Measurements from ENCODE around the gene LTA. TPM values are rescaled to one million over a fixed set of nuclear protein-coding genes. Genes with fewer than 3 reads are reported as not detected.
A peak's percentile ranks its signal among the peaks of the same experiment; 100 is the strongest.

The LTA gene
- total RNA-seq, 1 experiment from 2014 or later, result not detected

DNA sequence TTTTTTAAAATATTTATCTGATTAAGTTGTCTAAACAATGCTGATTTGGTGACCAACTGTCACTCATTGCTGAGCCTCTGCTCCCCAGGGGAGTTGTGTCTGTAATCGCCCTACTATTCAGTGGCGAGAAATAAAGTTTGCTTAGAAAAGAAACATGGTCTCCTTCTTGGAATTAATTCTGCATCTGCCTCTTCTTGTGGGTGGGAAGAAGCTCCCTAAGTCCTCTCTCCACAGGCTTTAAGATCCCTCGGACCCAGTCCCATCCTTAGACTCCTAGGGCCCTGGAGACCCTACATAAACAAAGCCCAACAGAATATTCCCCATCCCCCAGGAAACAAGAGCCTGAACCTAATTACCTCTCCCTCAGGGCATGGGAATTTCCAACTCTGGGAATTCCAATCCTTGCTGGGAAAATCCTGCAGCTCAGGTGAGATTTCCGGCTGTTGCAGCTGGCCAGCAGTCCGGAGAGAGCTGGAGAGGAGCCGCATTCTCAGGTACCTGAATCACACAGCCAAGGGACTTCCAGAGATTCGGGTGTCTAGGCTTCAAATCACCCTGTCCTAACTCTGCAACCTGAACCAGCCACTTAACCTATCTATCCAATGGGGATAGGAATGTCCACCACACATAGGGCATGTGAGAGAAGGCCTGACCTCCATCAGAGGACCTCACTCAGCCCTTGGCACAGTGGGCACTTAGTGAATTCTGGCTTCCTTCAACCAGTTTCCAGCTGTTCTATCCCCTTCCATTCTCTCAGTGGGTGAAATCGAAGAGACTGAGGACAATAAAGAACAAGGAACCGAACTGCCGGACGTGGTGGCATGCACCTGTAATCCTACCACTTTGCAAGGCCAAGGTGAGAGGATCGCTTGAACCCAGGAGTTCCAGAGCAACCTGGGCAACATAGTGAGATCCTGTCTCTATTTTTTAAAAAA, 6.4 kb downstream of the LTA start:
- intact Hi-C loops (cut with micrococcal nuclease), result no loop called here
- ChIA-PET POLR2A (interaction anchor here (0.5 to 1.7 kb wide), 10 partner anchors 9 to 1978 kb away, joined by 3 to 10 read pairs (median 4); partner anchors contain the start of genes ATP6V1G2, DDX39B and GPANK1), CTCF (interaction anchor here (0.9 to 18.9 kb wide), 3 partner anchors 19 to 49 kb away, joined by 3 to 215 read pairs (median 4); partner anchors contain the start of genes DDX39B and NCR3)
- Mint-ChIP-seq H3K27ac (ENCODE audit: low read depth, unreplicated experiment) (peak overlapping the region; percentile 27), H3K4me1 (ENCODE audit: insufficient read depth, unreplicated experiment) (peaks cover 10% of the 10 kb centered on the region), H3K4me3 (ENCODE audit: unreplicated experiment) (no peak overlapping the region), H3K36me3 (ENCODE audit: insufficient read depth, unreplicated experiment) (peaks cover 7% of the 10 kb centered on the region), H3K27me3 (ENCODE audit: insufficient read depth, unreplicated experiment) (peaks cover 14% of the 10 kb centered on the region), H3K9me3 (ENCODE audit: unreplicated experiment) (no peaks in the 10 kb centered on the region)
- TF ChIP-seq CTCF (IDR thresholded peaks at IDR 0.05; ENCODE audit: unreplicated experiment), result no peak
- BruUV-seq (replicated peaks), result no TSS peak
- DNase-seq (ENCODE audit: unreplicated experiment), result peak; percentile 65

DNA sequence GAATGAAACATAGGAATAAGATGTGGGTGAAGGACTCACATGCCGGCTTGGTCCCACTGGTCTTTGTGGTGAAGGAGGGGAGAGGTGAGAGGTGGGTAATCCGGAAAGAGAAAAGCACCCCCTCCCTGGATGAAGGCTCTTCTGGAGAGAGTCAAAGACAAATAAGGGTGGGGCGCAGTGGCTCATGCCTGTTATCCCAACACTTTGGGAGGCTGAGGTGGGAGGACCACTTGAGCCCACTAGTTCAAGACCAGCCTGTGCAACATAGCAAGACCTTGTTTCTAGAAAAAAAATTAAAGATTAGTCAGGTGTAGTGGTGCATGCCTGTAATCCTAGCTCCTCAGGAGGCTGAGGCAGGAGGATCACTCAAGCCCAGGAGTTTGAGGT, 7.0 kb downstream of the LTA start:
- H3K9me3 Mint-ChIP-seq (ENCODE audit: unreplicated experiment), result no peaks in the 10 kb centered on the region
- peaks cover 7% of the 10 kb centered on the region for H3K27me3 Mint-ChIP-seq (ENCODE audit: insufficient read depth, unreplicated experiment)
- no peak for TF ChIP-seq CTCF (IDR thresholded peaks at IDR 0.05; ENCODE audit: unreplicated experiment)
- H3K4me1 Mint-ChIP-seq (ENCODE audit: insufficient read depth, unreplicated experiment), result peaks cover 10% of the 10 kb centered on the region
- peaks cover 7% of the 10 kb centered on the region for H3K36me3 Mint-ChIP-seq (ENCODE audit: insufficient read depth, unreplicated experiment)
- ChIA-PET POLR2A (interaction anchor here (1.1 to 1.7 kb wide), 3 partner anchors 30 to 38 kb away, joined by 3 to 10 read pairs (median 4); partner anchors contain the start of genes ATP6V1G2 and DDX39B), CTCF (interaction anchor here (0.9 to 18.9 kb wide), 3 partner anchors 18 to 48 kb away, joined by 3 to 215 read pairs (median 4); partner anchors contain the start of gene NCR3)
- H3K27ac Mint-ChIP-seq (ENCODE audit: low read depth, unreplicated experiment), result no peak overlapping the region
- BruUV-seq (replicated peaks), result no TSS peak
- intact Hi-C loops (cut with micrococcal nuclease), result no loop called here
- H3K4me3 Mint-ChIP-seq (ENCODE audit: unreplicated experiment), result no peak overlapping the region
- DNase-seq (ENCODE audit: unreplicated experiment), result no peak

- Mint-ChIP-seq H3K27me3 (ENCODE audit: insufficient read depth, unreplicated experiment) (peaks cover under 1% of the 10 kb centered on the region), H3K36me3 (ENCODE audit: insufficient read depth, unreplicated experiment) (peaks cover 7% of the 10 kb centered on the region), H3K9me3 (ENCODE audit: unreplicated experiment) (no peaks in the 10 kb centered on the region), H3K4me1 (ENCODE audit: insufficient read depth, unreplicated experiment) (peaks cover 10% of the 10 kb centered on the region), H3K27ac (ENCODE audit: low read depth, unreplicated experiment) (no peak overlapping the region), H3K4me3 (ENCODE audit: unreplicated experiment) (no peak overlapping the region)
- ChIA-PET POLR2A (interaction anchor here (0.6 to 1.7 kb wide), 3 partner anchors 30 to 599 kb away, joined by 4 to 10 read pairs (median 4); partner anchors contain the start of gene DDX39B), CTCF (interaction anchor here (0.6 to 18.9 kb wide), 8 partner anchors 9 to 552 kb away, joined by 3 to 215 read pairs (median 4); partner anchors contain the start of genes NCR3 and NFKBIL1)
- intact Hi-C loops (cut with micrococcal nuclease), result loop anchor here (5.0 kb wide), 1 partner anchor 32 kb away; the partner anchor contains the start of genes ATP6V1G2 and NFKBIL1
- BruUV-seq (replicated peaks), result no TSS peak
- DNase-seq (ENCODE audit: unreplicated experiment), result no peak
- TF ChIP-seq CTCF (IDR thresholded peaks at IDR 0.05; ENCODE audit: unreplicated experiment), result no peak
These were observed 7.7 kb downstream of the LTA start for GRCh38 chr6:31579546-31580437.

Data from MCF 10A (cell line).